ENCODE measurements around the gene B3GALT6.
"Not testable (repeated sequence)": the region's sequence is repeated elsewhere in the genome, so short reads cannot be mapped to it uniquely, and the experiment has no call there.

The B3GALT6 gene

DNA sequence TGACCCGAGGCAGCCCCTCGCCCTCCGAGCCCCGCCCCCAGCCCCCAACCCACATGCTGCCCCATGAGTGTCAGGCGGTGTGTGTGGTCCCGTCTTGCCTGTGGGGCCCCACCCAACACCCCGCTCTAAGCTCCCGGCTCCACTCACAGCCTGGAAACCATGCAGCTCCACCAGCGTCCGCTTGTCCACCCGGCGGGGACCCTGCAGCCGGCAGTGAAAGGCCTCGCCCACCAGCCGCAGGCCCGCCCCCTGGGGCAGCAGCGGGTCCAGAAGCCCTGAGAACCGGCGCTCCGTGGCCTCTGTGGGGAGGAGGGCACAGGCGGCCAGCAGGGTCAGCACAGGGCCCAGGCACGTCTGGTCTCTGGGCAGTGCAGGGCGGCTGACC lies 11.8 kb downstream of the B3GALT6 start:
- TF ChIP-seq POLR2A (IDR thresholded peaks at IDR 0.05; ENCODE audit: low read depth, low read length) = no peak
- FAIRE-seq (no peak), DNase-seq (ENCODE audit: insufficient read length, low spot score) (no peak)

GRCh38 chr1:1244192-1244811 lies 12.3 kb downstream of the B3GALT6 start:
- FAIRE-seq = no peak
- no peak for TF ChIP-seq POLR2A (IDR thresholded peaks at IDR 0.05; ENCODE audit: low read depth, low read length)

DNA sequence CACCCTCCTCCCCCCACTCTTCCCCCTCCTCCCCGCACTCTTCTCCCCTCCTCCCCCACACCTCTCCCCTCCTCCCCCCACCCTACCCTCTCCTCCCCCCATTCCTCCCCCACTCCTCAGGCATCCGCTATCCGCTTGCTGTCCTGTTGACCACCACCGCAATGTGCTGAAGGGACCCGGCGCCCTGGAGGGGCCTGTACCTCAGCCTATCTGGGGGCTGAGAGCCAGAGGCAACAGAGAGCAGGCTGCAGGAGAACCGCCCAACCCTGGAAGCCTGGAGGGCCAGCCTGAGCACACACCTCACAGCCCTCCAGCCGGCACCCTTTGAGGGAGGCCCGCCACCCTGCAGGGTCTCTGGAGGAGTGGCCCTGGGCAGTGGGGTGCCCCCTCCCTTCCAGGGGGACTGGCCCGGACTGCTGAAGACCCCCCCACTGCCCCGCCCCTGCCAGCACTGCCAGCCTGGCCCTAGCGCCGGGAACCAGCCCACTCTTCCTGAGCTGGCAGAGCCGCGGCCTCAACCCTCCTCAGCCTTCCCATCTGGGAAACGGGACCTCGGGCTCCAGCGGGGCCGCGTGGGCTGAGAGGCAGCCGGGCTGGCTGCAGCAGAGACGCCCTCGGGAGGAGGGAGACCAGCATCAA lies 13.3 kb downstream of the B3GALT6 start:
- TF ChIP-seq POLR2A (IDR thresholded peaks at IDR 0.05; ENCODE audit: low read depth, low read length) = no peak
- no peak for FAIRE-seq
- no peak for DNase-seq (ENCODE audit: insufficient read length, low spot score)

More at GRCh38 chr1:1244192-1244811, 12.3 kb downstream of the B3GALT6 start:
- no peak for DNase-seq (ENCODE audit: insufficient read length, low spot score)

GRCh38 chr1:1245817-1246576 lies 14.0 kb downstream of the B3GALT6 start:
- TF ChIP-seq POLR2A (IDR thresholded peaks at IDR 0.05; ENCODE audit: low read depth, low read length) = no peak
- DNase-seq (ENCODE audit: insufficient read length, low spot score) = no peak
- no peak for FAIRE-seq

GRCh38 chr1:1246577-1247340 lies 14.7 kb downstream of the B3GALT6 start, which contains the start of gene C1QTNF12:
C1QTNF12 (minus strand) TSS chr1:1246722; CDS start chr1:1246690, 32 bp downstream.
- TF ChIP-seq POLR2A (IDR thresholded peaks at IDR 0.05; ENCODE audit: low read depth, low read length) = no peak
- no peak for FAIRE-seq

GRCh38 chr1:1247341-1247913 lies 15.4 kb downstream of the B3GALT6 start:
- FAIRE-seq (no peak), DNase-seq (ENCODE audit: insufficient read length, low spot score) (no peak)
- no peak for TF ChIP-seq POLR2A (IDR thresholded peaks at IDR 0.05; ENCODE audit: low read depth, low read length)

More at GRCh38 chr1:1246577-1247340, 14.7 kb downstream of the B3GALT6 start, which contains the start of gene C1QTNF12:
- DNase-seq (ENCODE audit: insufficient read length, low spot score) = no peak

- DNase-seq (ENCODE audit: insufficient read length, low spot score); FAIRE-seq: not testable (repeated sequence)
Measured at GRCh38 chr1:1248009-1248913, 16.2 kb downstream of the B3GALT6 start.

DNA sequence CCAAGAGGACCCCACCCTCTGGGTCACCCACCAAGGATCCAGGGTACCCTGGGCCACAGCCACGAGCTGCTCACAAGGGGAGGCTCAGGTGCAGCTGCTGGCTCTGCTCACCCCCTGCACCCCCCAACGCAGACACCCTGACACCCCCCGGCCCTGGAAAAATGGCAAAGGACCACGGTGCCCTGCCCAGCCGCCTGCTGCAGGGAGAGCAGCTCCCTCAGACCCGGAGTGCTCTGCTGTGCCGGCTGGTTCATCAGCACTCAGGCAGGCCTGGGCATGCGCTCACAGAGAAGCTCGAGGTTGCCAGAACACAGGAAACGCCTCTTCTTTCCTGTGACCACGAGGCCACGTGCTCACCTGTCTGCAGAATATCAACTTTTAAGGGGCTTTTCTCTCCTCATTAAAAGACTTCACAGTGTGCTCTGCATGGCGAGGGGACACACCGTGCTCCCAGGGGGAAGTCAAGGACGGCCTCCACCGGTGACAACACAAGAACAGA lies 18.8 kb downstream of the B3GALT6 start:
- DNase-seq (ENCODE audit: insufficient read length, low spot score) (no peak), FAIRE-seq (no peak)
- no peak for TF ChIP-seq POLR2A (IDR thresholded peaks at IDR 0.05; ENCODE audit: low read depth, low read length)

DNA sequence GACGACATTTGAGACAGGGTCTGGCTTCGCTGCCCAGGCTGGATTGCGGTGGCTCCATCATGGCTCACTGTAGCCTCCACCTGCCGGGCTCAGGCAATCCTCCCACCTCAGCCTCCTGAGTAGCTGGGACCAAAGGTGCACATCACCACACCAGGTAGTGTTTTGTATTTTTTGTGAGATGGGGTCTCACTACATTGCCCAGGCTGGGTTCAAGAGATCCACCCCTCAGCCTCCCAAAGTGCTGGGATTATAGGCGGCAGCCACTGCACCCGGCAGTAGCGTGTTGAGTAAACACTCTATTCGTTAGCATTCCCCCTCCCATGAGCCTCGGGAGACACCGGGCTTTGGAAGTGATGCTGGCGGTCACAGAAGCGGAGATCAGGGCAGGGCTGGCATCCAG lies 21.3 kb downstream of the B3GALT6 start:
- DNase-seq (ENCODE audit: insufficient read length, low spot score) (no peak), FAIRE-seq (no peak)
- no peak for TF ChIP-seq POLR2A (IDR thresholded peaks at IDR 0.05; ENCODE audit: low read depth, low read length)

DNA sequence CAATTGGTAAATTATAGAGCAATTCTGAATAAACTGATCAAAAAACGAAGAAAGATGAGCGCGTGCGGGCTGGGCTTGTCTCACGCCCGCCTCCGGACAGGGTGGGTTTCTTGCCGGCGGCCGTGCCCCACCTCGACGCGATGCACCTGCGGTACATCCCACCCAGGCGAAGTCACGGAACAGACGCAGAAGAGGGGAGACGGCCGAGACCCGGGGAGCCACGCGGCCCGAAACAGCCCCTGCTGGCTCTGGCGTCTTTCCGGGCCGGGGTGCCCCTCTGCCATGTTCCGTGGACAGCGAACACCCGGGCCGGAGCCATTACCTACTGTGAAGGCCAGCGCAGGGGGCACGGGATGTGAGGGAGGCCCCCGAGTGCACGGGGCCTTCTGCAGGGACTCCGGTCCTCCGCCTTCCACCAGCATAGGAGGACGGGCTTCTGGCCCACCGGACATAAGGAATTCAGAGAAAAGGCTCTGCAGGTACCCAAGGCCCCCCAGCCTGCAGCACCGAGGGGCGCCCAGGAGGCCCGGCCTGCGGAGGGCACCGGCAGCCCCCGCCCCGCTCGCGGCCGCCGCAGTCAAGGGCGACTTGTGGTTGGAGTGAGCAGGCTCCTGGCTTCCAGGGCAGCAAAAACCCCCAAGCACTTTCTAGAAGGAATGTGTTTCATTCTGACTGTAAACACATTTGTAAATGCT lies 22.1 kb downstream of the B3GALT6 start:
- DNase-seq (ENCODE audit: insufficient read length, low spot score) (no peak), FAIRE-seq (no peak)
- TF ChIP-seq POLR2A (IDR thresholded peaks at IDR 0.05; ENCODE audit: low read depth, low read length) = no peak

DNA sequence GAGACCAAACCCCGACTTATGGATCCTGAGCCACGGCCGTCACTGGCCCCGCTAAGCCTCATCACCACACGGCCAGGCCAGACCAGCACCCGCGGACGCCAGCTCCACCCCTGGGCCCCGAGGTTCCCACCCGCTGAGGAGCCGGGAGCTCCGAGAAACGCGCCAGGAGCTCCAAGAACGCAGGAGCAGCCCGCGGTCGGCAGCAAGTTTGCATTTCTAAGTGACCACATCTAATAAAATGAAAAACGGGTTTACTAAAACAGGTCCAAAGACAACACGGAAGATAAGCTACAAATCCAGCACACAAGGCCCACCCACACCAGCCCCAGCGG lies 22.6 kb downstream of the B3GALT6 start:
- DNase-seq (ENCODE audit: insufficient read length, low spot score) = no peak
- FAIRE-seq = no peak
- no peak for TF ChIP-seq POLR2A (IDR thresholded peaks at IDR 0.05; ENCODE audit: low read depth, low read length)

DNA sequence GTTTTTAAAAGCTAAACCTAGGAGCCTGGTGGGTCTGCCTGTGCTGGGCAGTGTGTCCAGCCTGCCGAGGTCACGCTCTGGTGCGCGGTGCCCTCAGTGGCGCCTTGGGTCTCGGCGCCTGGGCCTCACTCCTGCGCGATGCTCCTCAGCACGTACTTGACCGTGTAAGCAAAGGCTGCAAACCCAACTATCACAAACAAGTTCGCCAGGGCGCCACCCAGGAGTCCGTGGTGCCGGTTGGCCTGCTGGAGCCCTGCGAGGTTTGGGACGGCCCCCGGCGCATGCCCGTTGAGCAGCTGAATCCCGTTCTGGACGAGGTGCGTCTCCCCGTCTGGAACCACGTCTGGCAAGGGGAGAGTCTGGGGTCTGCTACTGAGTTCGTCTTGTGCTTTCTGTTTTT lies 23.0 kb downstream of the B3GALT6 start:
- no peak for TF ChIP-seq POLR2A (IDR thresholded peaks at IDR 0.05; ENCODE audit: low read depth, low read length)
- DNase-seq (ENCODE audit: insufficient read length, low spot score) (no peak), FAIRE-seq (no peak)
